GM23248 (cell line): ENCODE measurements around the gene IFT27.

Experiments
- EZH2 ChIP-seq: fragments of 200-600 bp; sonication (generic); IDR thresholded peaks from 2 replicates; pipeline ENCODE4 v1.6.1; 2018; ENCODE audit warnings: antibody characterized with exemption, mild to moderate bottlenecking; ENCODE audit not compliant: insufficient read depth, poor library complexity, severe bottlenecking
- EZH2phosphoT487 ChIP-seq: fragments of 200-600 bp; sonication (generic); IDR thresholded peaks from 2 replicates; pipeline ENCODE4 v1.6.1; 2018; ENCODE audit warnings: antibody characterized with exemption, moderate library complexity, mild to moderate bottlenecking, low read depth; ENCODE audit not compliant: insufficient read depth

DNA sequence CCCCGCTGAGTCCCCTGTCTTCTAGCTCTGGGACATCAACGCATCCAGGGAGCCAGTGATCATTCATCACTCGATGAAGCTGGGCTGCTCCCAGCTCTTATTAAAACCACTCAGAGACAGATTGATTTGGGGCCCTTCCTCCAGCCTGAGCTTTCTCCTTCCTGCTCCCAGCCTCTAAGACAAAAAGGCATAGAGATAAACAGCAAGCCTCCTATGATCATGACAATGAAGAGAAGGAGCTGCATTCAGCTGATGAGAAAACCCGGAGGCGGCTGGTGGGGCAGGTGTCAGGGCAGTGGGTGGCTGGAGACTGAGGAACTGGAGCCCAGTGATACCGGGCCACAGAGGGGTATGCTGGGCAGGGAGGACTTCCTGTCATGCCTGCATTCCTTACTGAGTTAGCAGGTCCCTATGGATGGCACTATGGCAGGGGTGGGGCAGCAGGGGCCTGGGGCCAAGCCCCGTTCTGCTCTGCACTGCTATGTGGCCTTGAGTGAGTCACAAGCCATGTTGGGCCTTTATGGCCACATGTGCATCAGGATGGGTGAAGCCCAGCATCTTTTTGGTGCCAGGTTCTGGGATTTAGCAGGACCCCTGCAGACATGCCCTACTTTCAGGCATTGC lies 20.7 kb upstream of the IFT27 start:
- TF ChIP-seq EZH2 (no peak), EZH2phosphoT487 (no peak)
